ENCODE data around the gene CACNA1B.

- TF ChIP-seq POLR2A (IDR thresholded peaks at IDR 0.05; ENCODE audit: low read depth, low read length) (no peak), POLR2AphosphoS5 (IDR thresholded peaks at IDR 0.05; ENCODE audit: low read depth, low read length) (no peak), TAF1 (IDR thresholded peaks at IDR 0.05; ENCODE audit: low read depth, low read length) (no peak), SPI1 (IDR thresholded peaks at IDR 0.05; ENCODE audit: low read depth, low read length) (no peak)
These were observed 698 bp upstream of the CACNA1B start for GRCh38 chr9:137876781-137877386.

Measured in GM12891 (cell line).